ENCODE measurements around the gene GPR3.

Gene GPR3

DNA sequence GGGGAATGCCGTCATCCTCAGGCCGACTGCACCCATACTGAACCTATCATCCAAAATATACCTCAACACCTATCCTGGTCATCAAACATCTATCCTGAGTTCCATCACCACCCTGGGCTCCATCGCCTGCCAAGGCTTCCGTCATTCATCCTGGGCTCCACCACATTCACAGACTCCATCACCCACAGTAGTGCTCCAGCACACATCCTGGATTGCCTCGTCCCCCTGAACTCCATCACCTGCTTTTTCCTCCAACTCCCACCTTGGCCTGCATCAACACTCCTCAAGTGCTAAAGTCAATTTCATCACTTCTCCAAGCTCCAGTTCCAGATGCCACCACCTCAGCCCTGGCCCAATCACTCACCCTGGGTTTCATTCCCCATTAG is 33.5 kb upstream of the GPR3 start:
- DNase-seq (ENCODE audit: low spot score), result no peak

DNA sequence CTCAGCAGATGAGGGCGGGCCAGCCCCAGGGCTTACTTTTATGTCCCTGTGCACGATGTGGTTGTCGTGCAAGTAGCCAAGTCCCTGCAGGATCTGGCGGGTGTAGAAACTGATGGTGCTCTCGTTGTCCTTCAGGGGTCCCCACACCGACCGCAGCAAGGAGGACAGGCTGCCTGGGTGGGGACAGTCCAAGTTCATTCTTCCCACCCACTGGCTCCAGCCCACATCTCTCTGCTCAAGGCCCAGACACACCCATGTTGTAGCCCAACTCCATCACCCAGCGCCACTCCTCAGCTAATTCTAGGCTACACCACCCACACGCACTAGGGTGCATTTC is 32.6 kb upstream of the GPR3 start:
- no peak for DNase-seq (ENCODE audit: low spot score)

DNA sequence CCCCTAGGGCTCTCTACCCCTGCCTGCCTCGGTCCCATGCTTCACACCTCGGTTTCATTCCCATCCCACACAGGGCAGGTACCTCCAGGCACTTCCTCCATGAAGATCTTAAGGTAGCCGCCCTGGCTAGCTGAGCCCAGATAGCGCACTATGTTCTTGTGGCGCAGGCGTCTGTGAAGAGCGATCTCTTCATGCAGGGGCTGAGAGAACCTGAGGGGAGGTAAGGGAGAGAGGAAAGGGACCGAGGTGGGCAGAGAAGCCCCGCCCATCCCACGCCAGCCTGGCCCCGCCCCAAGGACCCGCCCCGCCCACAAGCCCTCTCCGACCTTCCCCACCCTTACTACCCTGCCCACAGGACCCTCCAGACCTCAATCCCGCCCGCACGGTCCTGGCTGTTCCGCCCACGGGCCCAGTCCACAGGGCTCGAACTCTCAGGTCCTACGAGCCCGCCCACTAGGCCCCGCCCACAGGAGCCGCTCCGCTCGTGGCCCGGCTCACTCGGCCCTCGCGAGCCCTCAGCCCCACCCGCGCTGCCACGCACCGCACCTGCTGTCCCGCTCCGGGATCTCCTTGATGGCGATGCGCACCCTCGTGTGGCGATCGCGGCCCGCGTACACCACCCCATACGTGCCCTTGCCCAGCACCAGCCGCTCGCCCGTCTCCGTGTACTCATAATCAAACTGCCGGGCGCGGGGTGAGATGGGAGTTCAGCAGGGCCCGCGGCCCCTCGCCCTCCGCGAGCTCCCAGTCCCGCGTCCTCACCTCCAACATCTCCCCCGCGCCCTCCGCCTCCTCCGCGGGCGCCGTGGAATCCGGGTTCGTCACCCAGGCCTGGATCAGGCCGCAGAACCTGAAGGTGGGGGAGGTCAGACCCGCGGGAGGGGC is 32.0 kb upstream of the GPR3 start:
- peak; percentile 79 for DNase-seq (ENCODE audit: low spot score)

DNA sequence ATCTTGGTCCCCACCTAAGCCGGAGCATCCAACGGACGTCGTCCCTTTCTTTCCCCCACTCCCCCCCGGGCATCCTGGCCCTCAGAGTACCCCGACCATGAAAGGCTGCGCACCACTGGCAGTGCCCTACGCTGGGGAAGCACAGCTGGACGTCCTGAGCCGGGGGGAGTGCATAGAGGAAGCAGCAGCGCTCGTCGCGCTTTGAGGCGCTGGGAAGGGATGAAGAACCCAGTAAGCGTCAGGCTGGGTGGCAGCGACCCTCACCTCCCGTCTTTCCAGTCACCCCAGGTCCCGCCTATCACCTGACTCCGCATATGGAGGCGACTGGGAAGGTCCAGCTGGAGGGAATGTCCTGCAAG is 31.4 kb upstream of the GPR3 start:
- no peak for DNase-seq (ENCODE audit: low spot score)

DNA sequence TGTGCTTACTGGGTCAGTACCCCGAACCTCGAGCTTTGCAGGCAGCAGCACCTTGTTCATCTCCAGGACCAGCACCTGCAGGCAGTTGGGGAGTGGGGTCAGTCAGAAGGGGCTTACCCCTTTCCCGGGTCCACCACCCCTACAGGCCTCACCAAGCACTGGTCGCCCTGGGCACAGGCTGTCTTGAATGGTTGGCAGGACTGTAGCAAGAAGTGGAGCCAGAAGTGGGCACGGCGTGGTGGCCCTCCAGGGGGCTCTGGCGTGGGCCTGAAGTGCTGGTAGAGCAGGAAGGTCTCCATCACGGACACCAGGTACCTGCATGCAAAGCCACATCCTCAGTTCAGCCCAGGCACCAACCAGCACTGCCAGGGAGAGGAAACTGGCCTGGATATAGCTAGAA is 30.9 kb upstream of the GPR3 start:
- DNase-seq (ENCODE audit: low spot score), result no peak

DNA sequence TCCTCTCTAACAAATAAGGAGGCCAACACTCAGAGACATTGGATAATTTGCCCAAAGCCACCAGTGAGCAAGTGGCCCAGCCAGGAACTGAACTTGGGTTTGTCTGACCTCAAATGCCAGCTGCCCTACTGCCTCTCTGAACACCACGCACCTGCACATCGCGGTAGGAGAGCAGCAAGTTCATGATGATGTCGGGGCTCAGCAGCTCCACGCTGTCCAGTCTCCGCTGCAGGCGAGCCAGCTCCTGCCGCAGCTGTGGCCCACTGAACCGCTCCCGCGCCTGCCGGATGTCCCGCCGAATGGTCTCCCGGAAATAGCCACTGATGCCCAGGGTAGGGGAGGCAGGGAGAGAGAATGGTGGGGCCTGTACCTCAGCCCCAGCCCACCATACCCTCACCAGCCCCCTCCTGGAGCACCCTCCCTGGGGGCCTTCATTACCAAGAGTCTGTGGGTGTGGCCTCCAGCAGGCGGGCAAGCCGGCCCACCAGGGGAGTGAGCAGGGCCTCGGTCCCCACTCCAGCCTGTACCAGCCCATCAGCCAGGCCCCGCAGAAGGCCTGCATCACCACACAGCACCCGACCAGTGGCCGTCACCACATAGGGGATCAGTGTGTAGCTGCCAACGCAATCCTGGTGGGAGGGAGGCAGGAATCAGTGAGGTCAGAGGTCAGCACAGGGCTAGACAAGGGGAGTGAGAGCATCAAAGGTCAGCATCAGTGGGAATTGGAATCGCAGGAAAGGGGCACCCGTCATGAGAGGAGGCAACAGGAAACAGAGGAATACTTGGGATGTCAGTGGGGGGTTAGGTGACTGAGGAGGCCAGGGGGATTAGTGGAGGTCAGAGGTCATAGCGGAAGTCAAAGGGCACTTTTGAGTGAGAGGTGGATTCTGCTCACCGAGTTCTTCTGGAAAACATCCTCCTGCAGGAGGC is 28.4 kb upstream of the GPR3 start:
- DNase-seq (ENCODE audit: low spot score), result no peak

DNA sequence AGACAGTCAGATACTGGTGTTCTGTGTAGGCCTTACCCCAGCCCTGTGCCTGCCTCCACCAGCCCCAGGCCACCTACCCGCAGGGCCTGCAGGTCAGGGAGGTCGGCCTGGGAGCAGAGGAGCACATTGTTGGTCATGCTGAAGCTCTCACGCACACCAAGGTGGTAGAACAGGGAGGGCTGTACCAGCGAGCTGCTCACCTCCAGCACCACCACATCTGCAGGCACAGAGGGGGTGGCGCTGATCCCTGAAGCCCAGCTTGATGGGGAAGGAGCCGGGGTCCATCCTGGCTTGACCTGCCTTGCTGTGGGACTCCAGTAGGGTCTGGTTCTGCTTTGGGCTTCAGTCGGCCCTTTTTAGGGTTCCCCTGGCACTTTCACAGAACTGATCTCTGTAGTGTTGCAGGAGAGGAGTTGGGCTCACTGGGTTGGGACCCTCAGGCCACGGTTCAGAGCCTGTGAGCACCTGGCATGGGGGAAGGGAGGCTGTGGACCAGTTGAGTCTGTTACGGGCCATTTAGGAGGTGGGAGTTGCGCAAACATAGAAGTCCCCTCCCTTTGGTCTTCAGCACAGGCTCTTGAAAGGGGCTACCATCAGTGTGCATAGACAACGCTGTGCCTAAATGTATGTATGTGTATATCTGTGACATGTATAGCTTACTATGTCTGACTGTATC is 27.6 kb upstream of the GPR3 start:
- DNase-seq (ENCODE audit: low spot score), result no peak

DNA sequence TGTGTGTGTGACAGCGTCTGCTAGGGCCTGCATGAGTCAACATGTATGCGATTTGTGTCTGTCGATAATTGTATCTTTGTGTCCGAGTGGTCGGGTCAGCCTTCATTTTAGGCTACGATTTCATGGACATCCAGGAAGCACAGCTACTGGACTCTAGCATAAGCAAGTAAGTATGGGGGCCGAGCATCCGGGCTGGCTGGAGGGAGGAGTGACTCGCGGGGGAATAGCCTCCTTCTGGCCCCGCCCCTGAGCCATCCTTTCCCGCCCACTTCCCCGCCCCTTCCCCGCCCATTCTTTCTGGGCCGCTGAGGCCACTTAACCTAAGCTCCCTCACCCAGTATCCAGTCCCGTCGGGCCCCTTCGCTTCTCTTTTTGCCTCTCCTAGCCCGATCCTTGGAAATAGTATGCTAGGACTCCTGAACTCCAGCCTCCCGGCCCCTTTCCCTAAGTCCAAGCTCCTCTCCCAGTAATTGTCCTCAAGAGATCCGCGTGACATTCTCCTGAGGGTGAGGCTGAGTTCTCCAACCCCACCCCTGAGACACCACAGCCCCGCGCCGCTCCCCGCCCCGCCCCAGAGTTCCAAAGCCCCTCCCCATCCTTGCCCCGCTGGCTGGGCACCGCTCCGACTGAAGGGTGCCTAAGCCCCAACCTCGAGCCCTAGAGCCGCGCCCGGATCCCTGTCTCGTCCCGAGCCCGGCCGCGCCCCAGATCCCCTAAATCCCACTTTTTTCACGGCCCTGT is 26.9 kb upstream of the GPR3 start:
- peak; percentile 89 for DNase-seq (ENCODE audit: low spot score)

DNA sequence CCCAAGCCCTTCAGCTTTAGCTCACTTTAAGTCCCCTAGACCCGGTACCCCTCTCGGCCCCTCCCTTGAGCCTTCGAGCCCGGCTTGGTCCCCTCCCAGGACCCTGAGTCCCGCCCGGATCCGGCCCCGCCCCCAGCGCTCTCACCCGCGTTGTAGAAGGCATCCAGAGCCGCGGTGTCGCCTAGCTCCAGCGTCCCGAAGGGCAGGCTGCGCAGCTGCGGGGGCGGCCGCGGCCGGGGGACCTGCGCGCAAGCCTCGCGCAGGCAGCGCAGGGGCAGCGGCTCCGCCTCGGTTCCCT is 26.4 kb upstream of the GPR3 start:
- DNase-seq (ENCODE audit: low spot score), result peak; percentile 75

DNA sequence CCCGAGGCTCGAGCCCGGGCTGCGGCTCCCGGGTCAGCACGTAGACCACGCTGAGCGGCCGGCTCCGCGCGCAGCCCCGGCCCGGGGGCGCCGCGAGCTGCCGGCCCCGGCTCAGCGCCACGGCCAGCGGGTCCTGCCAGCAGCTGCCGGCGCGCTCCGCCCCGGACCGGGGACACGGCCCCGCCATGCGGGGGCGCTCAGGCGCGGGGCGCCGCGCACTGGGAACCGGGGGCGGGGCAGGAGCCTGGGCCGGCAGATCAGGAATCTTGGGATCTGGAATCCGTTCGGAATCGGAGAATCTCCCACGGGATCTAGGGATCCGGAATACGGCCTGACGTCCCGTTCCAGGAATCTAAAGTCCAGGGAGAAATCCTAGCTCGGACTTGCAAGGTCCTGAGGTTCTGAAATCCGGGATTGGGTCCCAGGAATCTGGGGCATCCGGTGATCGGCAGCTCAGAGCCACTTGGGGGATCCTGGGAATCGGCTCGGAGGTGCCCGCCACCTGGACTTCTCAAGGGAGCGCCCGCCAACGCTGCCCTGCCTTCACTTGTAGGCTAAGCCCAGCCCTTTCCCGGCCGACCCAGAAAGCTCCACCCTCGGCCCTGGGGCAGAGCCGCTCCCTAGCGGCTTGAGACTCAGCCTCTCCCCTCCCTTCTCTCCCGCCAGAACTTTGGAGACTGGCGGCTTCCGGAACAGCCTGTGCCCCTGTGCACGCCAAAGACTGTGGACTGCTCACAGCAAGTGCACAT is 25.8 kb upstream of the GPR3 start, which contains the start of gene MAP3K6:
Gene MAP3K6, minus strand, starts transcription at position 551 of the 749 bp plus-strand sequence. Its CDS starts 364 bp downstream, at position 187.
- peak; percentile 85 for DNase-seq (ENCODE audit: low spot score)

DNA sequence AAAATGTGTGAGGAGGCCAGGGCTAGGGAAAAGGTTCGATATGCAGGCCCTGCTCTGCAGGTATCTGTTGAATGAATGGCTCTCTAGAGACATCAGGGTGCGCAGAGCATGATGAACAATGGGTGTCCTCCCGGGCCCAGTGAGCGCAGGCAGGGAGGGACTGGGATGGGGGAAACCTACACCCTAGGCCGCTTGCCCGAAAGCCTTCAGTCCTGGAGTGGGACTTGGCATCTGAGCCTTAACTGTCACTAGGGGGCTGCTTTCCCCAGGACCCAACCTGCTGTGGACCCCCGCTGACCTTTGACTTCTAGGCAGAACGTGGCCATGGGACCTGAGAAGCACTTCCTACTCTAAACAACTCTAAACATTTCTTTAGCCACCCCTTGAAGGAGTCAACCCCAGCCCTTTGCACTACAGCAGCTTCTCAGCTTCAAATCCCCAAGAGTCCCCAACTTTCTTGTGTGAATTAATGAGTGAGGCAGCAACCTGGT is 25.2 kb upstream of the GPR3 start:
- DNase-seq (ENCODE audit: low spot score), result no peak

DNA sequence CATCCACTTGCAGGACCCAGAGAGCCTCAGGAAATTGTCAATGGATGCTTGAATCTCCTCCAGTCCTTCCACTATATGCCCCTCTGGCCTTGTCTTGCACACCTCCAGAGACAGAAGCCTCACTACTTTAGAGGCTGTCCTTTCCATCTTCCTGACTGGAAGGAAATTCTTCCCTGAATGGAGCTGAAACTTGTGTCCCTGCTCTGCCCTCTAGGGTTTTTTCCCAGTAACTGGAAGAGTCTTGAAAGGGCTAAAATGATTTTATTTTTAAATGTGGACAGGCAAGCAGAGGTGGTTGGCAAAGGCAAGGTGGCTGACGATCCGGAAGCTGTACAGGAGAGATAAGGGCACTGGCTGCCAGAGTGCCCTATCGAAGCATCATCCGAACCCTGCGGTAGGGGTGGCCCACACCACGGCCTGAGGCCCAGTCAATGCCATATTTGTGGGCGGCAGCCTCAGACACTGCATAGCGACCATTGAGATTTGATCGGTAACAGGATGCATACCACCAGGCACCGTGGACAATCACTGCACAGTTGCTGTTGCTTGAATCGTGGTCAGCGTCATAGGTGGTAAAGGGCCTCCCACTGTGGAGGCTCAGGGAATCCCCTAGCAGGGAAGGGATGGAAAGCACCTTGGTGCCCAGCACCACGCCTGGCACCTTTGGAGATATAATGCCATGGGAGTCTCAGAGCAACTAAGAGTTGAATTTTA is 23.4 kb upstream of the GPR3 start:
- DNase-seq (ENCODE audit: low spot score), result no peak

DNA sequence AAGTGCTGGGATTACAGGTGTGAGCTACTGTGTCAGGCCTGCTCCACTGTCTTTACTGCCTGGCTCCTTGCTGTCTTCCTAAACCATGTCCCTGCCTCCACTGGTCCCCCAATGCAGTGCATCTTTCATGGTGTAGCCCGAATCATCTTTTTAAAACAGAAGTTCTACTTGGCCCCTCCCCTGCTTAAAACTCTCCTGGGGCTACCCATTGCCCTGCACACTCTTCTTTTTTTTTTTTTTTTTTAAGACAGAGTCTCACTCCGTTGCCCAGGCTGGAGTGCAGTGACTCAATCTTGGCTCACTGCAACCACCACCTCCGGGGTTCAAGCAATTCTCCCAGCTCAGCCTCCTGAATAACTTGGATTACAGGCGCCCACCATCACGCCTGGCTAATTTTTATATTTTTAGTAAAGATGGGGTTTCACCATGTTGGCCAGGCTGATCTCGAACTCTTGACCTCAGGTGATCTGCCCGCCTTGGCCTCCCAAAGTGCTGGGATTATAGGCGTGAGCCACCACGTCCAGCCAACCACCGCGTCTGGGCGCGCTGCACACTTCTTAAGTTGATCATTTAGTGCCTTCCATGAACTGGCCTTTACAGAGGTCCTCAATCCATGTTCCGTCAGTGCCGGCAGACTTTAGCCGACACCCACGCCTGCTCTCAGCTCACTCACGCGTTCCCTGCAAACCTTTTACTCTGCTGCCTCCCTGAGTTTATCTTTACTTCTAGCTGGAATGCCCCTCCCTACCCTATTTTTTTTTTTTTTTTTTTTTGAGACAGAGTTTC is 20.2 kb upstream of the GPR3 start:
- no peak for DNase-seq (ENCODE audit: low spot score)

DNA sequence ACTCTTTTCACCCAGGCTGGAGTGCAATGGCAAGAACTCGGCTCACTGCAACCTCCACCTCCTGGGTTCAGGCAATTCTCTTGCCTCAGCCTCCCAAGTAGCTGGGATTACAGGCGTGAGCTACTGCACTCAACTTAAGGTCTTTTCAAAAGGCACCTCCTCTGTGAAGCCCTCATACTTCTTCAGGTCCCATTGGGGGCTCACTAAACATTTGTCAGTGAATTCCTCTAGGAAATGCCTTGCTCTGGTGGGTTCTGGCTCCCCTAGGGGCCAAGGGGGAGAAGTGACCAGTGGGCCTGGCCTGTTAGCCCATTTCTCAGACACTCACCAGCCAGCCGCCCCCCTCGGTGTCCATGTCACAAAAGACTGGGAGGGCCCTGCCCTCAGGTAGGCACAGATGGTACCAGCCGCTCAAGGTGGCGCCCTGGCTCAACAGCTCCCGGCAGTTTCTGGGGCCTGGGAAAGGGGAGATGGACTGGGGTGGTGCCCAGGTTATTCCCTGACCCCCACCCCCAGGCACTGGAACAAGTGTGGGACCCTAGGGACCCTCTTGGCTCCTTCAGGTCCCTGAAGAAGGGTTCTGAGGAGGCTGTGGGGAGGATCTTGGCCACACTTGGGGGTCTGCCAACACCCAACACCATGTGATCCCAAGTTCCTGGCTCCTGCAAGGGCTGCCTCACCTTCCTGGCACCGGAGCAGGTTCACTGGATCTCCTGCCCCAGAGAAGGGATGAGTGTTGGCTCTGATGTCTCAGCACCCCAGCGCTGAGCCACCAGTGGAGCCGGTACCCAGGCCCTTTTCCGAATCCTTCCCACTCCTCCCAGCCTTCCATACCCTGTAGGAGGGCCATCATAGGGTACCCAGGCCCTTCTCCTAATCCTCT is 19.4 kb upstream of the GPR3 start:
- DNase-seq (ENCODE audit: low spot score), result peak; percentile 76

DNA sequence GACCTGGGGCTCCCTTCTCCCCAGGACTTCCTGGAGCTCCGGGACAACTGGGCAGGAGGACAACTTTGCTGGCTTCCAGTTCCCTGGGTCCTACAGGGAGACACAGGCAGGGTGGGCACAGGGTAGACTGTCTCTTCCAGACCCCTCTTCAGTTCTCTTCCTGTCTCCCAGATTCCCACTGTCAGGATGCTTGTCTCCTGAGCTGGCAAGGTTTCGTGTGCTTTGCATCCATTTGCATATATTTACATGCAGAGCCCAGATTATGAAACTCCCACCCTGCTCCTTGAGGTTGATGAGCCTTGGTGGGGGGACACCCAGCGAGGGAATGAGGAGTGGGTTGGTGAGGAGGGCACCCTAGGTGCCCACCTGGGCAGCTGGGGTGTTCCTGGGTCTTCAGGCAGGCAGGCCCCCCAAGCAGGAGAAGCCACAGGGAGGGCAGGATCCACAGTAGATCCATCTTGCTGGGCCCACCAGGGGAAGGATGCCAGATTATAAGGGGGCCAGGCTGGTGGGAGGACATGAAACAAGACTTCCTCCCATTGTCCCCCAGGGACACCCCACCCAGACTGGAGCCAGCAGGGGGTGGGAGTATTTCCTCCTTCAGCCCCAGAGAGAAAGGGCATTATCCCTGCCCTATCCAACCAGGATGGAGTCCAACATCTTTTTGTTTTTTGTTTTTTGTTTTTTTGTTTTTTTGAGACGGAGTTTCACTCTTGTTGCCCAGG is 17.9 kb upstream of the GPR3 start, which contains the start of gene FCN3:
Gene FCN3, minus strand, starts transcription at position 463 of the 725 bp plus-strand sequence. Its CDS starts 6 bp downstream, at position 457.
- no peak for DNase-seq (ENCODE audit: low spot score)

DNA sequence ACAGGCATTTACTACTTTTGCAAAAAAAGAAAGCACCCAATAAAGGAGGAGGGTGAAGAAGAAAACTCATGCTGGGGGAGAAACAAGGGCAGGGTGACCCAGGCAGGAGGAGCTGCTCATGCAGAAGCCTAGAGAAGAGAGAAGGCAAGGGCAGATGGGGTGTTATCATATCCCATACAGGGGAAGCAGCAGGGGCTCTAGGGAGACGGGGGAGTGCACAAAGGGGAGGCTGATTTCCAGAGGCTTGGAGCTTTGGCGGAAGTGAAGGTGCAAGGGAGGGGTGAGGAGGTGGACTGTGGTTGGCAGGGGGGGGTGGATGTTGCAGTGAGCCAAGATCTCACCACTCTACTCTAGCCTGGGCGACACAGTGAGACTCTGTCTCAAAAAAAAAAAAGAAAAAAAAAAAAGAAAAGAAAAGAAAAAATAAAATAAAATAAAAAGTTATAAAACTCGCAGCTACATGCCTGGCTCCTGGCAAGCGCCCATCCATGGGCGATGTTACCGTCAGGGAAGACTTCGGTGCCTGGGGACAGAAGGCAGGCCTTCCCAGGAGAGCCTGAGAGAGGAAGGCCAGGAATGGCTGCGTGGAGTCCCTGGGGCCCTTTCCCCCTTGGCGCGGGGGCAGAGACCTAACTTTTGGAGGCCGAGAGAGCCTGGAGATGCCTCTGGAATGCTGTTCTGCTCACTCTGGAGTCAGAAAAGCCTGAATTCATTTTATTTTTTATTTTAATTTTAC is 14.5 kb upstream of the GPR3 start:
- DNase-seq (ENCODE audit: low spot score), result no peak

DNA sequence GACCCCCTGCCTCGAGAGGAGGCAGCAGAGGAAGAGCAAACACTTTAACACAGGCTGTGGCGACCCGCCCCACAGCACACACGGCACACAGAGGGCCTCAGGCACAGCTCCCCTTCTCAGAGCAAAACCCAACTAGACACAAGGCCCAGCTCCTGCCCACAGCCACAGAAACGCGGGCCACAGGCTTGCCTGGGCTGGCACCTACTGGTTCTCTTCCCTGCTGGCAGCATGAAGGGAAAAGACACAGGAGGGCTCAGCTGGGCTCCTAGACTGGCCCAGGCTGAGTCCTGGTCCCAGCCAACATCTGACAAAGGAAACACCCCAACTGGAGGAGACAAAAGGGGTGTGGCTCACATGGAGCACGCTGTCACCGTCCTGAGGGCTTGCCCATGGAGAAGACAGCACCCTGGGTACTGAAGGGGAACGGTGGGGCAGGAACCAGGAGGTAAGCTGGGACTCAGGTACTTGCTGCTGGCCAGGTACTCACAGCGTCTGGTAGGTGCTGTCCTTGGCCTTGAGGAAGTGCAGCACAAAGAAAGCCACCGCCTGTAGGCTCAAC is 12.8 kb upstream of the GPR3 start:
- no peak for DNase-seq (ENCODE audit: low spot score)

Measured in iPS-NIHi11 (cell line).